H9 (cell line): ENCODE measurements around the gene IL33. TPM values are rescaled to one million over a fixed set of nuclear protein-coding genes. Genes with fewer than 3 reads are reported as not detected.

Experiments used
- DNase-seq: peaks from one replicate; pipeline ENCODE4 v3.0.0-alpha.2; 2017
- H2AFZ ChIP-seq: one replicate; pipeline ENCODE4 v1.6.1; 2013; ENCODE audit warnings: mild to moderate bottlenecking, low read length, control low read depth, moderate library complexity
- H2AK5ac ChIP-seq: 2 replicates; pipeline ENCODE4 v1.6.1; 2013; ENCODE audit warnings: low read length, control low read depth, mixed read lengths; ENCODE audit not compliant: insufficient read length
- H2BK120ac ChIP-seq: one replicate; pipeline ENCODE4 v1.6.1; 2013; ENCODE audit warnings: low read depth, mild to moderate bottlenecking, low read length, control low read depth, inconsistent platforms; ENCODE audit not compliant: poor library complexity, severe bottlenecking
- H2BK12ac ChIP-seq: 2 replicates; pipeline ENCODE4 v1.6.1; 2013; ENCODE audit warnings: low read length, control low read depth, mixed read lengths, low read depth; ENCODE audit not compliant: insufficient read length
- H2BK15ac ChIP-seq: 2 replicates; pipeline ENCODE4 v1.6.1; 2013; ENCODE audit warnings: low read depth, low read length, control low read depth
- H2BK20ac ChIP-seq: one replicate; pipeline ENCODE4 v1.6.1; 2013; ENCODE audit warnings: low read depth, mild to moderate bottlenecking, low read length, control low read depth, inconsistent platforms; ENCODE audit not compliant: poor library complexity, severe bottlenecking
- H2BK5ac ChIP-seq: 2 replicates; pipeline ENCODE4 v1.6.1; 2013; ENCODE audit warnings: low read length, control low read depth, mixed read lengths; ENCODE audit not compliant: insufficient read length
- H3K14ac ChIP-seq: 2 replicates; pipeline ENCODE4 v1.6.1; 2013; ENCODE audit warnings: low read length, control low read depth; ENCODE audit not compliant: insufficient read depth
- H3K18ac ChIP-seq: 2 replicates; pipeline ENCODE4 v1.6.1; 2013; ENCODE audit warnings: low read depth, mild to moderate bottlenecking, mixed read lengths, low read length, control low read depth; ENCODE audit not compliant: insufficient read length
- H3K23ac ChIP-seq: 2 replicates; pipeline ENCODE4 v1.6.1; 2013; ENCODE audit warnings: low read length, control low read depth, mixed read lengths, low read depth; ENCODE audit not compliant: insufficient read length
- H3K23me2 ChIP-seq: 2 replicates; pipeline ENCODE4 v1.6.1; 2013; ENCODE audit warnings: low read depth, mild to moderate bottlenecking, mixed read lengths, low read length, control low read depth; ENCODE audit not compliant: insufficient read length, poor library complexity, severe bottlenecking
- H3K27ac ChIP-seq: 2 replicates; pipeline ENCODE4 v1.5.1; 2013; ENCODE audit warnings: low read length, control low read depth, mixed read lengths, low read depth; ENCODE audit not compliant: insufficient read length
- H3K27me3 ChIP-seq: 2 replicates; pipeline ENCODE4 v1.6.1; 2013; ENCODE audit warnings: low read length, control low read depth, inconsistent platforms; ENCODE audit not compliant: insufficient read depth
- H3K4ac ChIP-seq: 2 replicates; pipeline ENCODE4 v1.6.1; 2013; ENCODE audit warnings: low read depth, mild to moderate bottlenecking, control low read depth, inconsistent platforms, low read length, moderate library complexity
- H3K4me1 ChIP-seq: 2 replicates; pipeline ENCODE4 v1.6.1; 2013; ENCODE audit warnings: low read length, control low read depth, inconsistent platforms; ENCODE audit not compliant: insufficient read depth
- H3K4me2 ChIP-seq: 2 replicates; pipeline ENCODE4 v1.6.1; 2013; ENCODE audit warnings: low read length, control low read depth, mixed read lengths; ENCODE audit not compliant: insufficient read length, insufficient read depth
- H3K56ac ChIP-seq: 2 replicates; pipeline ENCODE4 v1.6.1; 2013; ENCODE audit warnings: low read depth, mild to moderate bottlenecking, mixed read lengths, low read length, control low read depth; ENCODE audit not compliant: insufficient read length
- H3K79me1 ChIP-seq: 2 replicates; pipeline ENCODE4 v1.6.1; 2013; ENCODE audit warnings: low read depth, mild to moderate bottlenecking, moderate library complexity, low read length, control low read depth, inconsistent platforms; ENCODE audit not compliant: insufficient read depth, poor library complexity, severe bottlenecking
- H3K79me2 ChIP-seq: 2 replicates; pipeline ENCODE4 v1.6.1; 2013; ENCODE audit warnings: low read length, control low read depth, inconsistent platforms; ENCODE audit not compliant: insufficient read depth
- H3K9ac ChIP-seq: 2 replicates; pipeline ENCODE4 v1.6.1; 2013; ENCODE audit warnings: low read length, control low read depth, mixed read lengths; ENCODE audit not compliant: insufficient read length; ENCODE audit errors: extremely low read depth
- H3K9me3 ChIP-seq: one replicate; pipeline ENCODE4 v1.6.1; 2013; ENCODE audit warnings: low read depth, low read length, inconsistent platforms; ENCODE audit not compliant: control insufficient read depth
- H3T11ph ChIP-seq: one replicate; pipeline ENCODE4 v1.6.1; 2013; ENCODE audit warnings: mild to moderate bottlenecking, low read length, control low read depth, inconsistent platforms
- H4K20me1 ChIP-seq: one replicate; pipeline ENCODE4 v1.6.1; 2013; ENCODE audit not compliant: control insufficient read depth, insufficient read length, insufficient read depth
- H4K5ac ChIP-seq: 2 replicates; pipeline ENCODE4 v1.6.1; 2013; ENCODE audit warnings: low read depth, mild to moderate bottlenecking, mixed read lengths, low read length, control low read depth; ENCODE audit not compliant: insufficient read length
- H4K8ac ChIP-seq: replicated peaks from 2 replicates; pipeline ENCODE4 v1.6.1; 2013; ENCODE audit warnings: low read length, control low read depth, mixed read lengths, low read depth; ENCODE audit not compliant: insufficient read length
- H4K91ac ChIP-seq: 2 replicates; pipeline ENCODE4 v1.6.1; 2013; ENCODE audit warnings: low read depth, mild to moderate bottlenecking, moderate library complexity, mixed read lengths, low read length, control low read depth; ENCODE audit not compliant: insufficient read length
- H3K27ac Mint-ChIP-seq, 3 experiments: 2 replicates in 2 of 3; 3 replicates in 1 of 3; pipeline ENCODE4 v1.8.0; 2020 to 2021; ENCODE audit warnings: mixed read lengths in 3 of 3, mild to moderate bottlenecking in 1 of 3, moderate library complexity in 1 of 3
- H3K27me3 Mint-ChIP-seq: 2 replicates; pipeline ENCODE4 v1.8.0; 2021; ENCODE audit warnings: low read depth, mild to moderate bottlenecking, moderate library complexity, mixed read lengths
- H3K36me3 Mint-ChIP-seq, 3 experiments: 2 replicates in 2 of 3; 3 replicates in 1 of 3; pipeline ENCODE4 v1.8.0; 2020 to 2021; ENCODE audit warnings: low read depth in 3 of 3, mixed read lengths in 3 of 3; ENCODE audit not compliant: insufficient read depth in 1 of 3
- H3K4me1 Mint-ChIP-seq, 2 experiments: 2 replicates each; pipeline ENCODE4 v1.8.0; 2020; ENCODE audit warnings: mixed read lengths in 2 of 2
- H3K4me3 Mint-ChIP-seq, 2 experiments: 2 replicates in 1 of 2; 3 replicates in 1 of 2; pipeline ENCODE4 v1.8.0; 2020 to 2021; ENCODE audit warnings: mild to moderate bottlenecking in 2 of 2, mixed read lengths in 2 of 2, moderate library complexity in 1 of 2
- H3K9me3 Mint-ChIP-seq, 2 experiments: 2 replicates in 1 of 2; 3 replicates in 1 of 2; pipeline ENCODE4 v1.8.0; 2020; ENCODE audit warnings: mild to moderate bottlenecking in 2 of 2, mixed read lengths in 2 of 2, moderate library complexity in 1 of 2
- WGBS: extraction: QIAGEN DNeasy Blood & Tissue Kit; methylation state at CpG from one replicate; pipeline ENCODE4 v1.1.7; 2013; ENCODE audit warnings: missing lambda C conversion rate, low lambda C conversion rate, mixed read lengths; ENCODE audit not compliant: insufficient read length; ENCODE audit errors: extremely low coverage; 5-methylcytosine and 5-hydroxymethylcytosine counted together
- total RNA-seq: library from RNA; stranded (reverse); gene quantifications from 2 replicates; pipeline ENCODE4 v1.2.1, GENCODE V29; 2021
- TF ChIP-seq, protein P1 (sequence below): fragments of 200-600 bp; sonication (generic); conservative IDR thresholded peaks from 3 replicates; pipeline ENCODE4 v1.8.0; 2021; ENCODE audit warnings: antibody characterized with exemption, mild to moderate bottlenecking

IL33 gene
- total RNA-seq, 1 experiment from 2014 or later = not detected

DNA sequence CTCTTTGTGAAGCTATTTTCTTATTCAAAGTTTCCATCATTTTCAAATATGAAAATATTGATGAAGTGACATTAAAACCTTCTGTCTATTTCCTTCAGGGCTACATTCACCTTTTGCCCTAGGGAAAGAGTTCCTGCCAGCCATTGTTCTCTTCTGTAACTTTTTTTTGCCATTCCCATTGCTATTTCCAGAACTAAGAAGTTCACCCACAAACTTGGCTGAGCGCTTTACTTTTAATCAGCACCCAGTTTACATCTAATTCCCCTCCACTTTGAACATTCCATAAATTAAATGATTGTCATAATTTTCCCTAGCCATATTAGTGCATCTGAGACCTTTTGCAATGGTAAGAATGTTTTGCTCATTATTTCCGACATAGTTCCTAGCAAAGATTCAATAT, 4.4 kb downstream of the IL33 start:
- Histone ChIP-seq H3K9me3 (no peaks in the 10 kb centered on the region), H4K5ac (no peak overlapping the region), H4K20me1 (no peaks in the 10 kb centered on the region), H3K23me2 (no peaks in the 10 kb centered on the region), H2AK5ac (no peak overlapping the region), H3K56ac (no peak overlapping the region), H3K14ac (no peak overlapping the region), H2BK120ac (no peak overlapping the region), H3K79me2 (no peaks in the 10 kb centered on the region), H3K9ac (no peak overlapping the region), H3K4ac (no peak overlapping the region), H4K8ac (no peak overlapping the region), H3K4me2 (no peak overlapping the region), H3T11ph (no peak overlapping the region), H2BK15ac (no peak overlapping the region), H3K4me1 (no peaks in the 10 kb centered on the region), H4K91ac (no peak overlapping the region), H3K27me3 (no peaks in the 10 kb centered on the region), H3K18ac (no peak overlapping the region), H3K27ac (no peak overlapping the region), H3K23ac (no peak overlapping the region), H2AFZ (no peak overlapping the region), H2BK20ac (no peak overlapping the region), H2BK12ac (no peak overlapping the region), H3K79me1 (no peaks in the 10 kb centered on the region), H2BK5ac (no peak overlapping the region)
- TF ChIP-seq, protein P1, sequence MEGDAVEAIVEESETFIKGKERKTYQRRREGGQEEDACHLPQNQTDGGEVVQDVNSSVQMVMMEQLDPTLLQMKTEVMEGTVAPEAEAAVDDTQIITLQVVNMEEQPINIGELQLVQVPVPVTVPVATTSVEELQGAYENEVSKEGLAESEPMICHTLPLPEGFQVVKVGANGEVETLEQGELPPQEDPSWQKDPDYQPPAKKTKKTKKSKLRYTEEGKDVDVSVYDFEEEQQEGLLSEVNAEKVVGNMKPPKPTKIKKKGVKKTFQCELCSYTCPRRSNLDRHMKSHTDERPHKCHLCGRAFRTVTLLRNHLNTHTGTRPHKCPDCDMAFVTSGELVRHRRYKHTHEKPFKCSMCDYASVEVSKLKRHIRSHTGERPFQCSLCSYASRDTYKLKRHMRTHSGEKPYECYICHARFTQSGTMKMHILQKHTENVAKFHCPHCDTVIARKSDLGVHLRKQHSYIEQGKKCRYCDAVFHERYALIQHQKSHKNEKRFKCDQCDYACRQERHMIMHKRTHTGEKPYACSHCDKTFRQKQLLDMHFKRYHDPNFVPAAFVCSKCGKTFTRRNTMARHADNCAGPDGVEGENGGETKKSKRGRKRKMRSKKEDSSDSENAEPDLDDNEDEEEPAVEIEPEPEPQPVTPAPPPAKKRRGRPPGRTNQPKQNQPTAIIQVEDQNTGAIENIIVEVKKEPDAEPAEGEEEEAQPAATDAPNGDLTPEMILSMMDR = no peak
- no peak overlapping the region for H3K27ac Mint-ChIP-seq
- no CpG with 5 or more reads among the region's 2 CpGs for WGBS
- no peaks in the 10 kb centered on the region for H3K27me3 Mint-ChIP-seq
- no peaks in the 10 kb centered on the region for H3K36me3 Mint-ChIP-seq
- no peak for DNase-seq
- peaks cover 4 to 8% of the 10 kb centered on the region in 2 experiments for H3K4me1 Mint-ChIP-seq
- H3K4me3 Mint-ChIP-seq = no peak overlapping the region
- H3K9me3 Mint-ChIP-seq = no peaks in the 10 kb centered on the region
